Liver (tissue), 9 donors: ENCODE results near the gene AJM1. TPM values are rescaled to one million over a fixed set of nuclear protein-coding genes. Genes with fewer than 3 reads are reported as not detected.
"Not testable (repeated sequence)": the region's sequence is repeated elsewhere in the genome, so short reads cannot be mapped to it uniquely, and the experiment has no call there.

ENCODE experiments used
- DNase-seq: peaks from one replicate; pipeline ENCODE4 v3.0.0-alpha.2; 2017; ENCODE audit warnings: low spot score
- H3K27ac ChIP-seq, 2 donors: one replicate each; pipeline ENCODE4 v1.7.0; 2013; ENCODE audit warnings: inconsistent platforms in 2 of 2, low read length in 2 of 2, control low read depth in 1 of 2, low read depth in 1 of 2, mild to moderate bottlenecking in 1 of 2
- H3K27me3 ChIP-seq, 4 donors: one replicate each; pipeline versions ENCODE4 v1.6.1 to v1.7.0; 2013; ENCODE audit warnings: low read length in 3 of 4, inconsistent platforms in 1 of 4, mild to moderate bottlenecking in 1 of 4, moderate library complexity in 1 of 4; ENCODE audit not compliant: control insufficient read depth in 4 of 4, insufficient read depth in 4 of 4
- H3K36me3 ChIP-seq, 4 donors: one replicate each; pipeline versions ENCODE4 v1.6.1 to v1.7.0; 2013; ENCODE audit warnings: low read length in 3 of 4, mild to moderate bottlenecking in 3 of 4, low read depth in 1 of 4, moderate library complexity in 1 of 4; ENCODE audit not compliant: control insufficient read depth in 4 of 4, insufficient read depth in 3 of 4
- H3K4me1 ChIP-seq, 4 donors: one replicate each; pipeline versions ENCODE4 v1.6.1 to v1.7.0; 2013; ENCODE audit warnings: low read length in 3 of 4, mild to moderate bottlenecking in 3 of 4, moderate library complexity in 1 of 4; ENCODE audit not compliant: control insufficient read depth in 4 of 4, insufficient read depth in 4 of 4
- H3K4me3 ChIP-seq, 3 donors: one replicate each; pipeline versions ENCODE4 v1.6.1 to v1.7.0; 2013; ENCODE audit warnings: low read length in 3 of 3, control low read depth in 1 of 3, low read depth in 1 of 3, mild to moderate bottlenecking in 1 of 3
- H3K9ac ChIP-seq, 2 donors: one replicate each; pipeline ENCODE4 v1.7.0; 2013; ENCODE audit warnings: low read length in 2 of 2, mild to moderate bottlenecking in 2 of 2, moderate library complexity in 2 of 2, control low read depth in 1 of 2, low read depth in 1 of 2
- H3K9me3 ChIP-seq, 4 donors: one replicate each; pipeline versions ENCODE4 v1.6.1 to v1.7.0; 2013; ENCODE audit warnings: low read length in 3 of 4; ENCODE audit not compliant: control insufficient read depth in 4 of 4
- CTCF ChIP-seq: fragments of 150-350 bp; IDR thresholded peaks from 2 replicates; pipeline ENCODE4 v1.5.1; 2017; ENCODE audit warnings: improper control_type of control experiment, low read depth, low read length; ENCODE audit not compliant: missing input control
- EGR1 ChIP-seq, 2 donors: IDR thresholded peaks; 2 replicates each; pipeline ENCODE4 v1.6.1; 2016 to 2018; ENCODE audit warnings: antibody characterized with exemption in 2 of 2, low read depth in 2 of 2
- FOXA1 ChIP-seq: IDR thresholded peaks from 2 replicates; pipeline ENCODE4 v1.6.1; 2016; ENCODE audit warnings: antibody characterized with exemption
- FOXA2 ChIP-seq: IDR thresholded peaks from 2 replicates; pipeline ENCODE4 v1.6.1; 2016; ENCODE audit warnings: antibody characterized with exemption
- GABPA ChIP-seq, 2 donors: IDR thresholded peaks in 1 of 2; conservative IDR thresholded peaks in 1 of 2; 2 replicates each; pipeline ENCODE4 v1.6.1; 2016; ENCODE audit warnings: antibody characterized with exemption in 2 of 2, mild to moderate bottlenecking in 1 of 2, moderate library complexity in 1 of 2
- HNF4A ChIP-seq, 2 donors: conservative IDR thresholded peaks; 2 replicates each; pipeline ENCODE4 v1.6.1; 2016; ENCODE audit warnings: antibody characterized with exemption in 2 of 2, mild to moderate bottlenecking in 2 of 2
- HNF4G ChIP-seq: IDR thresholded peaks from 2 replicates; pipeline ENCODE4 v1.6.1; 2016; ENCODE audit warnings: antibody characterized with exemption
- NR2F2 ChIP-seq: IDR thresholded peaks from 2 replicates; pipeline ENCODE4 v1.6.1; 2016; ENCODE audit warnings: antibody characterized with exemption
- RAD21 ChIP-seq, 2 donors: IDR thresholded peaks; 2 replicates each; pipeline ENCODE4 v1.6.1; 2016; ENCODE audit warnings: antibody characterized with exemption in 2 of 2, mild to moderate bottlenecking in 2 of 2
- REST ChIP-seq: IDR thresholded peaks from 2 replicates; pipeline ENCODE4 v1.6.1; 2016; ENCODE audit warnings: antibody characterized with exemption, mild to moderate bottlenecking
- RXRA ChIP-seq, 2 donors: IDR thresholded peaks; 2 replicates each; pipeline ENCODE4 v1.6.1; 2017 to 2018; ENCODE audit warnings: antibody characterized with exemption in 2 of 2, mild to moderate bottlenecking in 1 of 2
- SP1 ChIP-seq: IDR thresholded peaks from 2 replicates; pipeline ENCODE4 v1.6.1; 2018; ENCODE audit warnings: antibody characterized with exemption, mild to moderate bottlenecking
- TAF1 ChIP-seq: conservative IDR thresholded peaks from 2 replicates; pipeline ENCODE4 v1.6.1; 2016; ENCODE audit warnings: antibody characterized with exemption, mild to moderate bottlenecking
- YY1 ChIP-seq: IDR thresholded peaks from 2 replicates; pipeline ENCODE4 v1.6.1; 2016; ENCODE audit warnings: antibody characterized with exemption, mild to moderate bottlenecking
- ZBTB33 ChIP-seq: IDR thresholded peaks from 2 replicates; pipeline ENCODE4 v1.6.1; 2016; ENCODE audit warnings: antibody characterized with exemption
- WGBS: extraction: QIAGEN DNeasy Blood & Tissue Kit; methylation state at CpG from one replicate; pipeline ENCODE4 v1.1.7; 2013; 5-methylcytosine and 5-hydroxymethylcytosine counted together
- polyA plus RNA-seq, 2 donors: library from polyadenylated mRNA; stranded (reverse) in 1 of 2; unstranded in 1 of 2; fragments of 200-250 nt in 1 of 2; fragments of >200 nt in 1 of 2; fragmentation: Nextera tagmentation in 1 of 2; extraction: Ambion mirVana in 1 of 2; gene quantifications; one replicate each; pipeline versions ENCODE4 v1.2.1 to v1.2.3, GENCODE V29; 2013 to 2015
- total RNA-seq, 2 donors: library from RNA; depleted of rRNA; stranded (reverse); fragments of >200 nt; gene quantifications; one replicate each; pipeline ENCODE4 v1.2.3, GENCODE V29; 2014
- donor health status: healthy.
- donor health status: healthy.
- donor health status: healthy.
- donor health status: healthy.
- donor health status: healthy.

AJM1 gene
- total and polyA plus RNA-seq, 4 donors, result 0.56 to 2.3 (median 0.82) TPM

- Histone ChIP-seq H3K27me3 (no peaks in the 10 kb centered on the region), H3K27ac (peak overlapping the region; percentile 86 to 97), H3K36me3 (peaks cover 10 to 25% (median 11%) of the 10 kb centered on the region in 4 donors), H3K4me1 (peaks cover 11 to 46% (median 36%) of the 10 kb centered on the region in 4 donors), H3K9me3 (no peaks in the 10 kb centered on the region), H3K4me3 (peak overlapping the region; percentile 44 to 98 (median 69)), H3K9ac (peak overlapping the region in 1 of 2 donors; percentile 54)
- TF ChIP-seq RXRA (IDR thresholded peaks at IDR 0.05) (peak in 1 of 2 donors; percentile 27), YY1 (no peak)
- DNase-seq, result no peak
- 44% methylated on average over 11 of the region's 11 CpGs for WGBS
These were observed 22.9 kb downstream of the AJM1 start for GRCh38 chr9:136865041-136865767.

GRCh38 chr9:136865768-136866103 lies 23.5 kb downstream of the AJM1 start:
- WGBS, result 2% methylated on average over 20 of the region's 20 CpGs
- TF ChIP-seq YY1 (no peak), EGR1 (IDR thresholded peaks at IDR 0.05; ENCODE audit: low read depth in 2 of 2) (no peak)
- Histone ChIP-seq H3K4me1 (peaks cover 9 to 41% (median 33%) of the 10 kb centered on the region in 4 donors), H3K36me3 (peaks cover 10 to 25% (median 11%) of the 10 kb centered on the region in 4 donors), H3K27me3 (no peaks in the 10 kb centered on the region), H3K9ac (peak overlapping the region; percentile 42 to 54), H3K9me3 (no peaks in the 10 kb centered on the region), H3K4me3 (peak overlapping the region; percentile 62 to 98 (median 69)), H3K27ac (peak overlapping the region; percentile 86 to 97)
- peak; percentile 71 for DNase-seq

- H3K4me1 ChIP-seq, result peaks cover 7 to 32% (median 28%) of the 10 kb centered on the region in 4 donors
- H3K36me3 ChIP-seq, result peaks cover 6 to 18% (median 7%) of the 10 kb centered on the region in 4 donors
- H3K27ac ChIP-seq, result peak overlapping the region in 1 of 2 donors; percentile 31
- DNase-seq, H3K27me3 ChIP-seq, H3K9me3 ChIP-seq: not testable (repeated sequence)
- WGBS, result 80% methylated on average over 29 of the region's 29 CpGs
- H3K4me3 ChIP-seq, result peak overlapping the region in 2 of 3 donors; percentile 69 to 98
- H3K9ac ChIP-seq, result peak overlapping the region in 1 of 2 donors; percentile 22
These were observed 24.7 kb downstream of the AJM1 start for GRCh38 chr9:136866898-136867421.

GRCh38 chr9:136867480-136867879 lies 25.2 kb downstream of the AJM1 start:
- no peak overlapping the region for H3K4me3 ChIP-seq
- peaks cover 2 to 12% (median 5%) of the 10 kb centered on the region in 4 donors for H3K36me3 ChIP-seq
- 98% methylated on average over 18 of the region's 18 CpGs for WGBS
- no peak overlapping the region for H3K27ac ChIP-seq
- DNase-seq, result no peak
- no peaks in the 10 kb centered on the region for H3K9me3 ChIP-seq
- H3K9ac ChIP-seq, result no peak overlapping the region
- peaks cover 7 to 32% (median 27%) of the 10 kb centered on the region in 4 donors for H3K4me1 ChIP-seq
- no peaks in the 10 kb centered on the region for H3K27me3 ChIP-seq
- no peak for TF ChIP-seq GABPA (IDR thresholded peaks at IDR 0.05 in 1 of 2, conservative IDR thresholded peaks at IDR 0.05 in 1 of 2)
- no peak for TF ChIP-seq ZBTB33
- no peak for TF ChIP-seq RXRA (IDR thresholded peaks at IDR 0.05)
- TF ChIP-seq HNF4G, result no peak
- TF ChIP-seq NR2F2, result no peak
- no peak for TF ChIP-seq TAF1
- TF ChIP-seq EGR1 (IDR thresholded peaks at IDR 0.05; ENCODE audit: low read depth in 2 of 2), result no peak
- TF ChIP-seq HNF4A (conservative IDR thresholded peaks at IDR 0.05), result no peak
- TF ChIP-seq SP1, result no peak
- TF ChIP-seq CTCF, result no peak
- no peak for TF ChIP-seq YY1
- TF ChIP-seq RAD21 (IDR thresholded peaks at IDR 0.05), result no peak
- TF ChIP-seq FOXA2, result no peak
- no peak for TF ChIP-seq REST
- no peak for TF ChIP-seq FOXA1
